ENCODE results near the gene ATP5F1E. TPM values are rescaled to one million over a fixed set of nuclear protein-coding genes. Genes with fewer than 3 reads are reported as not detected.

The ATP5F1E gene
- total RNA-seq, 1 donor from 2014 or later = 94.4 TPM

DNA sequence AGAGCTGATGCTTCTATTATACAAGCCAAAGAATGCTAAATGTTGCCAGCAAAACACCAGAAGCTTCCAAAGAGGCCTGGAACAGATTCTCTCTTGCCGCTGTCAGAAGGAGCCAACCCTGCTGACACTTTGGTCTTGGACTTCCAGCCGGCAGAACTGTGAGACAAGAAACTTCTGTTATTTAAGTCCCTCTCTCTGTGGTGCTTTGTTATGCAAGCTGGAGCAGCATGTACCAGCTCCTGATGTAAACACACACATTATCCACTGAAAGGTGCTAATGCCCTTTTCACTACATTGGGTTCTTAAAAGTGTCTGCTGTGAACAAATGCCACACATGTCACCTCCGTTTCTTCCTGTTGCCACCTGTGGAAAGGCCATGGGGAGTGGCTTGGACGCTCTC lies 36.4 kb upstream of the ATP5F1E start:
- Mint-ChIP-seq H3K4me1 (ENCODE audit: low read depth, unreplicated experiment) (peaks cover 7% of the 10 kb centered on the region), H3K27ac (ENCODE audit: unreplicated experiment) (no peak overlapping the region), H3K4me3 (ENCODE audit: unreplicated experiment) (no peak overlapping the region), H3K27me3 (ENCODE audit: low read depth, unreplicated experiment) (peaks cover 18% of the 10 kb centered on the region), H3K9me3 (ENCODE audit: unreplicated experiment) (peaks cover 3% of the 10 kb centered on the region), H3K36me3 (ENCODE audit: low read depth, unreplicated experiment) (no peaks in the 10 kb centered on the region)
- Histone ChIP-seq H3K9me3 (ENCODE audit: insufficient read depth, low read depth, low read length) (no peaks in the 10 kb centered on the region), H3K4me2 (ENCODE audit: low read length) (no peak overlapping the region), H3K27me3 (ENCODE audit: insufficient read depth, low read length) (peaks cover 15% of the 10 kb centered on the region), H3K36me3 (ENCODE audit: insufficient read depth, low read length) (no peaks in the 10 kb centered on the region), H3K4me1 (ENCODE audit: insufficient read depth, low read length) (peaks cover 9% of the 10 kb centered on the region), H3K79me2 (ENCODE audit: insufficient read depth, low read length) (no peaks in the 10 kb centered on the region), H3K4me3 (ENCODE audit: insufficient read depth, low read depth, low read length) (no peak overlapping the region), H2AFZ (ENCODE audit: low read depth, low read length) (no peak overlapping the region), H3K27ac (ENCODE audit: low read depth, low read length) (no peak overlapping the region), H3K9ac (ENCODE audit: low read length) (no peak overlapping the region), H4K20me1 (ENCODE audit: insufficient read depth, low read length) (no peaks in the 10 kb centered on the region)
- TF ChIP-seq EZH2 (IDR thresholded peaks at IDR 0.05; ENCODE audit: insufficient read depth, low read length) = no peak
- TF ChIP-seq, protein P1, sequence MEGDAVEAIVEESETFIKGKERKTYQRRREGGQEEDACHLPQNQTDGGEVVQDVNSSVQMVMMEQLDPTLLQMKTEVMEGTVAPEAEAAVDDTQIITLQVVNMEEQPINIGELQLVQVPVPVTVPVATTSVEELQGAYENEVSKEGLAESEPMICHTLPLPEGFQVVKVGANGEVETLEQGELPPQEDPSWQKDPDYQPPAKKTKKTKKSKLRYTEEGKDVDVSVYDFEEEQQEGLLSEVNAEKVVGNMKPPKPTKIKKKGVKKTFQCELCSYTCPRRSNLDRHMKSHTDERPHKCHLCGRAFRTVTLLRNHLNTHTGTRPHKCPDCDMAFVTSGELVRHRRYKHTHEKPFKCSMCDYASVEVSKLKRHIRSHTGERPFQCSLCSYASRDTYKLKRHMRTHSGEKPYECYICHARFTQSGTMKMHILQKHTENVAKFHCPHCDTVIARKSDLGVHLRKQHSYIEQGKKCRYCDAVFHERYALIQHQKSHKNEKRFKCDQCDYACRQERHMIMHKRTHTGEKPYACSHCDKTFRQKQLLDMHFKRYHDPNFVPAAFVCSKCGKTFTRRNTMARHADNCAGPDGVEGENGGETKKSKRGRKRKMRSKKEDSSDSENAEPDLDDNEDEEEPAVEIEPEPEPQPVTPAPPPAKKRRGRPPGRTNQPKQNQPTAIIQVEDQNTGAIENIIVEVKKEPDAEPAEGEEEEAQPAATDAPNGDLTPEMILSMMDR (IDR thresholded peaks at IDR 0.05; ENCODE audit: insufficient read depth, low read depth, low read length) = no peak
- DNase-seq (ENCODE audit: low read depth) (no peak), FAIRE-seq (no peak)

- H3K4me1 Mint-ChIP-seq (ENCODE audit: low read depth, unreplicated experiment) = peaks cover 10% of the 10 kb centered on the region
- Histone ChIP-seq H4K20me1 (ENCODE audit: insufficient read depth, low read length) (no peaks in the 10 kb centered on the region), H2AFZ (ENCODE audit: low read depth, low read length) (peak overlapping the region; percentile 31), H3K4me3 (ENCODE audit: insufficient read depth, low read depth, low read length) (no peak overlapping the region), H3K36me3 (ENCODE audit: insufficient read depth, low read length) (no peaks in the 10 kb centered on the region), H3K4me2 (ENCODE audit: low read length) (peak overlapping the region; percentile 57), H3K79me2 (ENCODE audit: insufficient read depth, low read length) (no peaks in the 10 kb centered on the region), H3K4me1 (ENCODE audit: insufficient read depth, low read length) (peaks cover 12% of the 10 kb centered on the region), H3K27ac (ENCODE audit: low read depth, low read length) (peak overlapping the region; percentile 15), H3K9ac (ENCODE audit: low read length) (peak overlapping the region; percentile 25), H3K9me3 (ENCODE audit: insufficient read depth, low read depth, low read length) (no peaks in the 10 kb centered on the region), H3K27me3 (ENCODE audit: insufficient read depth, low read length) (peaks cover 3% of the 10 kb centered on the region)
- DNase-seq (ENCODE audit: low read depth) (no peak), FAIRE-seq (no peak)
- H3K36me3 Mint-ChIP-seq (ENCODE audit: low read depth, unreplicated experiment) = no peaks in the 10 kb centered on the region
- no peak overlapping the region for H3K4me3 Mint-ChIP-seq (ENCODE audit: unreplicated experiment)
- H3K9me3 Mint-ChIP-seq (ENCODE audit: unreplicated experiment) = no peaks in the 10 kb centered on the region
- no peaks in the 10 kb centered on the region for H3K27me3 Mint-ChIP-seq (ENCODE audit: low read depth, unreplicated experiment)
- TF ChIP-seq, protein P1 (IDR thresholded peaks at IDR 0.05; ENCODE audit: insufficient read depth, low read depth, low read length) = no peak
- TF ChIP-seq EZH2 (IDR thresholded peaks at IDR 0.05; ENCODE audit: insufficient read depth, low read length) = no peak
- no peak overlapping the region for H3K27ac Mint-ChIP-seq (ENCODE audit: unreplicated experiment)
These were observed 32.1 kb upstream of the ATP5F1E start for GRCh38 chr20:59064214-59064722.

Measured in astrocyte (in vitro differentiated cells and primary cell).